ENCODE results near the gene PPP1R14C.

Gene PPP1R14C

GRCh38 chr6:150143516-150144293, 861 bp downstream of the PPP1R14C start:
- no peak for DNase-seq (ENCODE audit: low read depth in 1 of 2, low spot score in 1 of 2)
- TF ChIP-seq JUND (IDR thresholded peaks at IDR 0.05; ENCODE audit: low read depth), result no peak
- in situ Hi-C loops (cut with HindIII; ENCODE audit: low pct_unique_long_range_greater_than_20kb, low sequenced_read_pairs), result no loop called here

DNA sequence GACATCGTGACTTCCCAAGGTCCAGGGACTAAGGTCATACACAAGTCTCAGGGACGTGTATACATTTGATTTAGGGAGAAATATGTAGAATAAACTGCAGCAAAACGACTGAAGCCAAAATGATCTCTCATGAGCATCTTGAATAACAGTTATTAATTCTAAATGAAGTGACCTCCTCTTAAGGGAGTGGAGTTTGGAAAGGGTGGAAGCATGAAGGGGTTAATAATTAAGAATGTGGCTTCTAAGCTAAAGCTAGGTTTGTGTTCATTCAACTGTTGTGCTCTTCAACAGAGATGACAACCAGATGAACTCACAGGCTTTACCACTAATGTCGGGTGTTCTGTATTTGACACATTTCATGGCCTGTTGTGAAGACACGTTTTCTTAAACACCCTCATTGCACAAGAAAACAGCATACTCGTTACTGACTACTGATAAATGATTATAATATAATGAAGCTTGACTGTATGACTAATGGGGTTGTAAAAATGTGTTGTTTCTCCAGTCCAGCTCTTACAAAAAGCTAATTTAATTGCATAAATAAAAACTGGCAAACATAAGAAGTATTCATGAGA, 1.5 kb downstream of the PPP1R14C start:
- TF ChIP-seq JUND (IDR thresholded peaks at IDR 0.05; ENCODE audit: low read depth), result no peak
- DNase-seq (ENCODE audit: low read depth in 1 of 2, low spot score in 1 of 2), result no peak
- in situ Hi-C loops (cut with HindIII; ENCODE audit: low pct_unique_long_range_greater_than_20kb, low sequenced_read_pairs), result no loop called here

DNA sequence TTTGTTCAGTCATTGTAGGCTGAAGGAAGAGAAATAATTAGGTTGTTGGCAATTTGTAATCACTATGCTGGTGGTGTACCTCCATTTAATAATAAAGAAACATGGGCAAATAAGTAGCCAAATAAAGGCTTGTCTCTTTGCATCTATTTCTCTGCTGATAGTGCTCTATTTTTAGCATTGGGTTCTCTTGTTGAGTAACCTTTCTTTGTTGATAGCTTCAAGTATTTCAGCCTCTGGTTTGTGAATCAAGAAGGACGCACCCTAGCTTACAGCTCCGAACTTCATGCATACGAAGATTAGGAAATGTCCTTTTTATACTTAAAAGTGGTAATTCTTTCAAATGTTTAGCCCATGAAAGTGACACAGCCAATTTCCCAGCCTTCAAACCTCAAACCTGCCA, 2.6 kb downstream of the PPP1R14C start:
- no peak for TF ChIP-seq JUND (IDR thresholded peaks at IDR 0.05; ENCODE audit: low read depth)
- in situ Hi-C loops (cut with HindIII; ENCODE audit: low pct_unique_long_range_greater_than_20kb, low sequenced_read_pairs), result no loop called here
- no peak for DNase-seq (ENCODE audit: low read depth in 1 of 2, low spot score in 1 of 2)

- TF ChIP-seq JUND (IDR thresholded peaks at IDR 0.05; ENCODE audit: low read depth), result no peak
- in situ Hi-C loops (cut with HindIII; ENCODE audit: low pct_unique_long_range_greater_than_20kb, low sequenced_read_pairs), result no loop called here
- no peak for DNase-seq (ENCODE audit: low read depth in 1 of 2, low spot score in 1 of 2)
Measured at GRCh38 chr6:150145830-150146229, 3.0 kb downstream of the PPP1R14C start.

GRCh38 chr6:150146436-150146835, 3.6 kb downstream of the PPP1R14C start:
- TF ChIP-seq JUND (IDR thresholded peaks at IDR 0.05; ENCODE audit: low read depth), result no peak
- in situ Hi-C loops (cut with HindIII; ENCODE audit: low pct_unique_long_range_greater_than_20kb, low sequenced_read_pairs), result no loop called here

GRCh38 chr6:150149146-150149545, 6.3 kb downstream of the PPP1R14C start:
- no peak for TF ChIP-seq JUND (IDR thresholded peaks at IDR 0.05; ENCODE audit: low read depth)
- DNase-seq (ENCODE audit: low read depth in 1 of 2, low spot score in 1 of 2), result no peak
- in situ Hi-C loops (cut with HindIII; ENCODE audit: low pct_unique_long_range_greater_than_20kb, low sequenced_read_pairs), result no loop called here

More at GRCh38 chr6:150146436-150146835, 3.6 kb downstream of the PPP1R14C start:
- no peak for DNase-seq (ENCODE audit: low read depth in 1 of 2, low spot score in 1 of 2)

DNA sequence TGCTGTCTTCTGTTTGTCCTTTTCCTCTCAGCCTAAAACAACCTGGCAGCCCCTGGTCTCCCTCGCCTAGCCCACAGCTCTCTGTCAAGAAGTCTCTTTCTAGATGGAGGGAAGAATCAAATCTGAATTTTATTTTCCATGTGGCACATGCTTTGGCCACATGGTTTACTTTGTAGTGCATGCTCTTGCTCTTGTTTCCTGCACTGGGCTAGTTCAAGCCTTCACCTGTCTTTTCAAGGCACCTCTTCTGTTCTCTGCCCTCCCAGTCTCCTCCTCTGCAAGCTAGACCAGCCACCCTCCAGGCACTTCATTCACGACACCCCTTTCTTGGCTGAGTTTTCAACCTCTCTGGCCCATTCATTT, 7.6 kb downstream of the PPP1R14C start:
- TF ChIP-seq JUND (IDR thresholded peaks at IDR 0.05; ENCODE audit: low read depth), result no peak
- DNase-seq (ENCODE audit: low read depth in 1 of 2, low spot score in 1 of 2), result no peak
- in situ Hi-C loops (cut with HindIII; ENCODE audit: low pct_unique_long_range_greater_than_20kb, low sequenced_read_pairs), result no loop called here

DNA sequence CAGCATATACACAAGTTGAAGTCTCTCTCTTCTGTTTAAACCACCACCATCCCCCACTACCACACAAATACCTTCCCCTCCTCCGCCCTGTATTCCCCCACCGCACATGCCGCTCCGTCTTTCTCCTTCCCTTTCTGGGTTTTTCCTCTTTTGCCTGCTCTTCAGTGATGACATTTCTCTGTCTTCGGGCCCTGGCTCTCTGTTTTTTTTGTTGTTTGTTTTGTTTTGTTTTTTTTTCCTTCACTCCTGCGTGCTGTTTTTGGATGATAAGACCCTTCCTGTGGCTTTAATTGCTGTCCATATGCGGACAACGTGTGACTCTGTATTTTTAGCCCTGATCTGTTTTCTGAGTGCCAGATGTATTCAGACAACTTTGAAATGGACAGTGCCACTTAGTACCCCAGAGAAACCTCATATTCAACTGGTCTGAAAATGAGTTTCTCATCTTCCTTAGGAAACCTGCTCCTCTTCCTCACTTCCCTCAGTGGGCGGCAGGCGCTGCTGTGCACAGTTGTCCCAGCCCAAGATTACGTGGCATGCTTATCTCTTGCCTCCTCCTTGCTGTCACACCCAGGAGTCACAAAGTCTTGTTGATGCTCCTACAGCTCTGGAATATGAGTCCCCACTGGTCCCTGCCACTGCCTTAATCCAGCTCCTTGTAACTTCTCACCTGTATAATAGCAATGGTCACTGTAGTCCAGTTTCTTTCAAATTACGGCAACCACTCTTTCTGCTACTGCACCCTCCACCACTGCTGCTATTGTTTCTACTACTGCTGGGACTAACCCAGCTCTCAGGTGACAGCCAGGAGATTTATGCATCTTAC, 8.2 kb downstream of the PPP1R14C start:
- in situ Hi-C loops (cut with HindIII; ENCODE audit: low pct_unique_long_range_greater_than_20kb, low sequenced_read_pairs), result no loop called here
- DNase-seq (ENCODE audit: low read depth in 1 of 2, low spot score in 1 of 2), result no peak
- no peak for TF ChIP-seq JUND (IDR thresholded peaks at IDR 0.05; ENCODE audit: low read depth)

GRCh38 chr6:150152891-150153876, 10.3 kb downstream of the PPP1R14C start:
- TF ChIP-seq JUND (IDR thresholded peaks at IDR 0.05; ENCODE audit: low read depth), result no peak
- no peak for DNase-seq (ENCODE audit: low read depth in 1 of 2, low spot score in 1 of 2)
- in situ Hi-C loops (cut with HindIII; ENCODE audit: low pct_unique_long_range_greater_than_20kb, low sequenced_read_pairs), result no loop called here

DNA sequence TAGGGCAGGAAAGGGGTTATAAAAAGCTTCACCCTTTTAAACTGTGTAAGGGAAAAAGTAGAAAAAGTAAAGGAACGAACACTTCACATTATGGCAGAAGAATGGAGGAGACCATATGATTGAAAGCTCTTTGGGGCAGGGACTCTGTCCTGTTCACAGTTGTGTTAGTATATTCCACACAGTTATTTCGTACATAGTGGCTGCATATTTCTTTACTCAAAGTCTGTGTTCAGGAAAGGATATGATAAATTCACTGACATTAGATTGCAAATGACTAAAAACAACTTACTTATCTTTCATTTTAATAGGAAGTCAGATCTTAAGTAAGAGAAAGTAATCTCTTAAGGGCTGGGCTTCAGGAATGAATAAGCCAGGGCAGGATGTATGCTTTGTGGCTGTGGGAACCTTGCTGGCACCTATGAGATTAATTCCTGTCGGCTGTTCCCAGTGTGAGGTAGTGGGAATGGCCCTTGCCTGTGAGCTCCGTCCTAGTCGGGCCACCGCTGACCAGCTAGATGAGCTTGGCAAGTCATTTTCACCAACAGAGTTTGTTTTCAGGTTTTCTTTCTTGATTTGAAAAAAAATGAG, 11.2 kb downstream of the PPP1R14C start:
- in situ Hi-C loops (cut with HindIII; ENCODE audit: low pct_unique_long_range_greater_than_20kb, low sequenced_read_pairs), result no loop called here
- TF ChIP-seq JUND (IDR thresholded peaks at IDR 0.05; ENCODE audit: low read depth), result no peak
- DNase-seq (ENCODE audit: low read depth in 1 of 2, low spot score in 1 of 2), result no peak

DNA sequence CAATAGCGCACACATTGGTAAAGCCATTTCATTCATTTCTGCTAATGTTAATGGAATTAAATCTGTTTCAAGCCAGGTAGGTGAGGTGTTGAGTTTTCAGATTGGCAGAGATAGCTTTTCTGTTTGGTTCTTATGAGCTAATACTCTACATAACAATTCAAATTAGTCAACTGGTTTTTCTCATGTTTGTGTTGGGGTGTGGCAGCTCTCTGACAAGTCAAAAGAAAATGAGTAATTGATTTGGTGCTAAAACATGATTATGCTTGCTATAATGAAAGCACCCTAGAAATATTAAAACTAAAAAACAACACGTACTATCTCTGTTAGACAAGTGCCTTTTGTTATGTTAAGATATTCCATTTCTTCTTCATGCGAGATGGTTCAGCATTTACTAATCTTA, 13.6 kb downstream of the PPP1R14C start:
- DNase-seq (ENCODE audit: low read depth in 1 of 2, low spot score in 1 of 2), result no peak
- in situ Hi-C loops (cut with HindIII; ENCODE audit: low pct_unique_long_range_greater_than_20kb, low sequenced_read_pairs), result no loop called here
- TF ChIP-seq JUND (IDR thresholded peaks at IDR 0.05; ENCODE audit: low read depth), result no peak

- no peak for TF ChIP-seq JUND (IDR thresholded peaks at IDR 0.05; ENCODE audit: low read depth)
- DNase-seq (ENCODE audit: low read depth in 1 of 2, low spot score in 1 of 2), result no peak
- in situ Hi-C loops (cut with HindIII; ENCODE audit: low pct_unique_long_range_greater_than_20kb, low sequenced_read_pairs), result no loop called here
Measured at GRCh38 chr6:150157081-150157480, 14.2 kb downstream of the PPP1R14C start.
